ENCODE data around the gene EIF4E2. TPM values are rescaled to one million over a fixed set of nuclear protein-coding genes. Genes with fewer than 3 reads are reported as not detected.
"Not testable (repeated sequence)": the region's sequence is repeated elsewhere in the genome, so short reads cannot be mapped to it uniquely, and the experiment has no call there.

EIF4E2 gene
- total RNA-seq, 1 donor from 2014 or later: 17.9 TPM

- Histone ChIP-seq H3K36me3 (no peaks in the 10 kb centered on the region), H3K27me3 (peaks cover 4% of the 10 kb centered on the region), H3K27ac (no peak overlapping the region), H3K9me3 (no peaks in the 10 kb centered on the region), H3K4me1 (peaks cover 4% of the 10 kb centered on the region), H3K4me3 (no peak overlapping the region)
- intact Hi-C loops (cut with DNase I): no loop called here
- no peak for DNase-seq (ENCODE audit: extremely low spot score in 2 of 2)
- no peak for TF ChIP-seq CTCF (IDR thresholded peaks at IDR 0.05)
- no peak for TF ChIP-seq POLR2A (IDR thresholded peaks at IDR 0.05)
These were observed 21.6 kb upstream of the EIF4E2 start for GRCh38 chr2:232528746-232529460.

GRCh38 chr2:232529806-232530547, 20.5 kb upstream of the EIF4E2 start:
- Histone ChIP-seq H3K27ac (no peak overlapping the region), H3K27me3 (no peaks in the 10 kb centered on the region), H3K4me1 (no peaks in the 10 kb centered on the region), H3K36me3 (no peaks in the 10 kb centered on the region), H3K4me3 (no peak overlapping the region), H3K9me3 (no peaks in the 10 kb centered on the region)
- TF ChIP-seq CTCF (IDR thresholded peaks at IDR 0.05) (no peak), POLR2A (IDR thresholded peaks at IDR 0.05) (no peak), POLR2AphosphoS5 (IDR thresholded peaks at IDR 0.05; ENCODE audit: insufficient read depth in 1 of 2, low read depth in 1 of 2) (no peak)
- intact Hi-C loops (cut with DNase I): no loop called here
- DNase-seq (ENCODE audit: extremely low spot score in 2 of 2): no peak

GRCh38 chr2:232530626-232531260, 19.7 kb upstream of the EIF4E2 start:
- intact Hi-C loops (cut with DNase I): no loop called here
- H3K4me3 ChIP-seq: no peak overlapping the region
- H3K27ac ChIP-seq: no peak overlapping the region
- no peak for DNase-seq (ENCODE audit: extremely low spot score in 2 of 2)
- no peaks in the 10 kb centered on the region for H3K9me3 ChIP-seq
- H3K4me1 ChIP-seq: no peaks in the 10 kb centered on the region
- no peaks in the 10 kb centered on the region for H3K27me3 ChIP-seq
- no peaks in the 10 kb centered on the region for H3K36me3 ChIP-seq
- TF ChIP-seq POLR2AphosphoS5 (IDR thresholded peaks at IDR 0.05; ENCODE audit: insufficient read depth in 1 of 2, low read depth in 1 of 2) (no peak), POLR2A (IDR thresholded peaks at IDR 0.05) (no peak), CTCF (IDR thresholded peaks at IDR 0.05) (no peak)

GRCh38 chr2:232532419-232532818, 18.1 kb upstream of the EIF4E2 start:
- Histone ChIP-seq H3K9me3 (peaks cover 2% of the 10 kb centered on the region), H3K27ac (no peak overlapping the region), H3K27me3 (no peaks in the 10 kb centered on the region), H3K4me1 (no peaks in the 10 kb centered on the region), H3K36me3 (no peaks in the 10 kb centered on the region), H3K4me3 (no peak overlapping the region)
- intact Hi-C loops (cut with DNase I): no loop called here
- DNase-seq (ENCODE audit: extremely low spot score in 2 of 2): no peak
- no peak for TF ChIP-seq CTCF (IDR thresholded peaks at IDR 0.05)
- TF ChIP-seq POLR2A (IDR thresholded peaks at IDR 0.05): no peak
- TF ChIP-seq POLR2AphosphoS5 (IDR thresholded peaks at IDR 0.05; ENCODE audit: insufficient read depth in 1 of 2, low read depth in 1 of 2): no peak

GRCh38 chr2:232532821-232533220, 17.7 kb upstream of the EIF4E2 start:
- H3K4me3 ChIP-seq; DNase-seq (ENCODE audit: extremely low spot score in 2 of 2); H3K27me3 ChIP-seq; H3K4me1 ChIP-seq; intact Hi-C loops (cut with DNase I); H3K36me3 ChIP-seq; H3K27ac ChIP-seq; H3K9me3 ChIP-seq: not testable (repeated sequence)

Data from vagina (tissue), 2 donors.